ENCODE data around the gene MT1X.

The MT1X gene

DNA sequence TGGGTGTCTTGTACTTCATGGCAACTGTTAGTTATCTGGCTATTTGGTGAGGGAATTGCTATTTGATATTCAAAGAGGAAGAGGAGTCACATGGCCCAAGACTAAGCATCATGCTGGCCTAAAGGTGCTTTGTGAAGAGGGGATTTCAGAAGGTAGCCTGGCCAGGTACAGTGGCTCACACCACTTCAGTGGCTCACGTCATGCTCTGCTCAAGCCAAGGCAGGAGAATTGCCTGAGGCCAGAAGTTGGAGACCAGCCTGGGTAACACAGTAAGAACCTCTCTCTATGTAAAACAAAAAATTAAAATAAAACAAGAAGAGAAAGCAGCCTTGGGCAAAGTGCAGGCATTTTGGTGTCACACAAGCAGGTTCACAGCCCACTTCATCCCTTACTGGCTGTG is 37.0 kb upstream of the MT1X start:
- no peak overlapping the region for H3K4me3 ChIP-seq (ENCODE audit: low read depth, low read length)
- no peak for DNase-seq (ENCODE audit: low read depth)
- no peak for TF ChIP-seq CTCF (conservative IDR thresholded peaks at IDR 0.05; ENCODE audit: low read depth, low read length)

GRCh38 chr16:56645838-56646237 is 36.4 kb upstream of the MT1X start:
- no peak for DNase-seq (ENCODE audit: low read depth)
- H3K4me3 ChIP-seq (ENCODE audit: low read depth, low read length), result no peak overlapping the region
- no peak for TF ChIP-seq CTCF (conservative IDR thresholded peaks at IDR 0.05; ENCODE audit: low read depth, low read length)

GRCh38 chr16:56647641-56648431 is 34.4 kb upstream of the MT1X start:
- no peak overlapping the region for H3K4me3 ChIP-seq (ENCODE audit: low read depth, low read length)
- no peak for TF ChIP-seq CTCF (conservative IDR thresholded peaks at IDR 0.05; ENCODE audit: low read depth, low read length)
- no peak for DNase-seq (ENCODE audit: low read depth)

GRCh38 chr16:56649271-56649670 is 33.0 kb upstream of the MT1X start:
- no peak overlapping the region for H3K4me3 ChIP-seq (ENCODE audit: low read depth, low read length)
- DNase-seq (ENCODE audit: low read depth), result no peak
- TF ChIP-seq CTCF (conservative IDR thresholded peaks at IDR 0.05; ENCODE audit: low read depth, low read length), result no peak

DNA sequence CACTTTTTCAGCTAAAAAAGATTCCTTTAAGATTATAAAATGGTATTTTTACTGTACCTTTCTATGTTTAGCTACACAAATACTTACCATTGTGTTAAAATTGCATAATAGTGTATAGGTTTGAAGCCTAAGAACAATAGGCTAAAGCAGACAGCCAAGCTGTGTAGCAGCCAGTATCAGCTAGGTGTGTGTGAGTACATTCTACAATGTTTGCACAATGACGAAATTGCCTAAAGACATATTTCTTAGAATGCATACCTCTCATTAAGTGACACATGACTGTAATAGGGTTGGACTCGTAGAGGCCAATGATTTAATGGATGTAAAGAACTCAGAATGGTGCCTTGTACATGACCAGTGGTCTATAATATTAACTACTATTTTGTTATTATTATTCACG is 32.5 kb upstream of the MT1X start:
- no peak for TF ChIP-seq CTCF (conservative IDR thresholded peaks at IDR 0.05; ENCODE audit: low read depth, low read length)
- H3K4me3 ChIP-seq (ENCODE audit: low read depth, low read length), result no peak overlapping the region
- DNase-seq (ENCODE audit: low read depth), result no peak

DNA sequence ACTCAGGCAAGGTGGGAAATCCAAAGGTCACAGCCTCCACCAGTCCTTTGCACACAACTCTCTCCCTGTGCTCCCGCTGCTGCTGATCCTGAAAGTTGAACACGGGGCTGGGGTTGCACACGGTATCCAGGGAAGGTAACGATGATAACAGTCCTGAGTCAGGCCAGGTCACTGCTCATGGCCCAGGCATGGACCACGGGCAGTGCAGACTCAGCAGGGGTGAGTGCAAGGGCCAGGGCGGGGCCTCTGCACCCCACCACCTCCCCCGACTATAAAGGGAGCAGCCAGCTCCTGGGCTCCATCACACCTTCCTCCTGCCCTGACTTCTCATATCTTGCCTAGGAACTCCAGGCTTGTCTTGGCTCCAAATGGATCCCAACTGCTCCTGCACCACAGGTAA is 30.7 kb upstream of the MT1X start, which contains the start of gene MT1B:
TSS of gene MT1B (plus strand) at position 301 of the 400 bp plus-strand sequence. CDS start at position 369, 68 bp downstream.
- no peak for DNase-seq (ENCODE audit: low read depth)
- no peak within 1 kb of the TSS for H3K4me3 ChIP-seq (ENCODE audit: low read depth, low read length)
- no peak for TF ChIP-seq CTCF (conservative IDR thresholded peaks at IDR 0.05; ENCODE audit: low read depth, low read length)

- no peak for DNase-seq (ENCODE audit: low read depth)
- no peak overlapping the region for H3K4me3 ChIP-seq (ENCODE audit: low read depth, low read length)
- TF ChIP-seq CTCF (conservative IDR thresholded peaks at IDR 0.05; ENCODE audit: low read depth, low read length), result no peak
These were observed 29.7 kb upstream of the MT1X start for GRCh38 chr16:56652600-56652999.
